ENCODE results near the gene SERTAD3.
A peak's percentile ranks its signal among the peaks of the same experiment; 100 is the strongest.

The SERTAD3 gene

GRCh38 chr19:40472516-40472915, 28.4 kb upstream of the SERTAD3 start:
- DNase-seq (ENCODE audit: low read depth), result no peak
- no peak overlapping the region for H3K4me3 ChIP-seq (ENCODE audit: low read depth, low read length)
- TF ChIP-seq, protein P1, sequence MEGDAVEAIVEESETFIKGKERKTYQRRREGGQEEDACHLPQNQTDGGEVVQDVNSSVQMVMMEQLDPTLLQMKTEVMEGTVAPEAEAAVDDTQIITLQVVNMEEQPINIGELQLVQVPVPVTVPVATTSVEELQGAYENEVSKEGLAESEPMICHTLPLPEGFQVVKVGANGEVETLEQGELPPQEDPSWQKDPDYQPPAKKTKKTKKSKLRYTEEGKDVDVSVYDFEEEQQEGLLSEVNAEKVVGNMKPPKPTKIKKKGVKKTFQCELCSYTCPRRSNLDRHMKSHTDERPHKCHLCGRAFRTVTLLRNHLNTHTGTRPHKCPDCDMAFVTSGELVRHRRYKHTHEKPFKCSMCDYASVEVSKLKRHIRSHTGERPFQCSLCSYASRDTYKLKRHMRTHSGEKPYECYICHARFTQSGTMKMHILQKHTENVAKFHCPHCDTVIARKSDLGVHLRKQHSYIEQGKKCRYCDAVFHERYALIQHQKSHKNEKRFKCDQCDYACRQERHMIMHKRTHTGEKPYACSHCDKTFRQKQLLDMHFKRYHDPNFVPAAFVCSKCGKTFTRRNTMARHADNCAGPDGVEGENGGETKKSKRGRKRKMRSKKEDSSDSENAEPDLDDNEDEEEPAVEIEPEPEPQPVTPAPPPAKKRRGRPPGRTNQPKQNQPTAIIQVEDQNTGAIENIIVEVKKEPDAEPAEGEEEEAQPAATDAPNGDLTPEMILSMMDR (IDR thresholded peaks at IDR 0.05; ENCODE audit: low read depth, low read length, missing control alignments), result no peak

DNA sequence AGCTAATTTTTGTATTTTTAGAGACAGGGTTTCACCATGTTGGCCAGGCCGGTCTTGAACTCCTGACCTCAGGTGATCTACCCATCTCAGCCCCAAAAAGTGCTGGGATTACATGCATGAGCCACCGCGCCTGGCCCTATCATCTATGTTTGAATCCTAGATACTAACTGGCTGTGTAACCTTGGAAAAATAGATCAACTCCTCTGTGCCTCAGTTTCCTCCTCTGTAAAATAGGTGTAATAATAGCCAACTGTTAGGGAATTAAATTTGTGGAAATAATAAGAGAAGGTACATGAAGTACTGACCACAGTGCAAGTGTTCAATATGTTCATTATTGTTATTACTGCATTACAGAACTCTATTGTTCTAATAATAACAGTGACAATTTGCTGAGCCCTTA, 27.0 kb upstream of the SERTAD3 start:
- H3K4me3 ChIP-seq (ENCODE audit: low read depth, low read length), result no peak overlapping the region
- TF ChIP-seq, protein P1 (IDR thresholded peaks at IDR 0.05; ENCODE audit: low read depth, low read length, missing control alignments), result no peak
- no peak for DNase-seq (ENCODE audit: low read depth)

DNA sequence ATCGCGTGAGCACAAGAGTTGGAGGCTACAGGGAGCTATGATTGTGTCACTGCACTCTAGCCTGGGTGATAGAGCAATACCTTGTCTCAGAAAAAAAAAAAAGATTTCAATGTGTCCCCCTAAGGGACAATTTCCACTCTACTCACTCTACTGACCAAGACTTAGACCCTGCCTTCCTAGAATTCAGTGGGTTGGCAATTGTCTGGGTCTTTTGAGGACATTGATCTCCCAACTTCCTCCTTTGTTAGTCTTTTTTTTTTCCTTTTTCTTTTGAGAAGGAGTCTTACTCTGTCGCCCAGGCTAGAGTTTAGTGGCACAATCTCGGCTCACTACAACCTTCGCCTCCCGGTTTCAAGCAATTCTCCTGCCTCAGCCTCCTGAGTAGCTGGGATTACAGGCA, 24.9 kb upstream of the SERTAD3 start:
- DNase-seq (ENCODE audit: low read depth), result no peak
- H3K4me3 ChIP-seq (ENCODE audit: low read depth, low read length), result no peak overlapping the region
- TF ChIP-seq, protein P1 (IDR thresholded peaks at IDR 0.05; ENCODE audit: low read depth, low read length, missing control alignments), result no peak

DNA sequence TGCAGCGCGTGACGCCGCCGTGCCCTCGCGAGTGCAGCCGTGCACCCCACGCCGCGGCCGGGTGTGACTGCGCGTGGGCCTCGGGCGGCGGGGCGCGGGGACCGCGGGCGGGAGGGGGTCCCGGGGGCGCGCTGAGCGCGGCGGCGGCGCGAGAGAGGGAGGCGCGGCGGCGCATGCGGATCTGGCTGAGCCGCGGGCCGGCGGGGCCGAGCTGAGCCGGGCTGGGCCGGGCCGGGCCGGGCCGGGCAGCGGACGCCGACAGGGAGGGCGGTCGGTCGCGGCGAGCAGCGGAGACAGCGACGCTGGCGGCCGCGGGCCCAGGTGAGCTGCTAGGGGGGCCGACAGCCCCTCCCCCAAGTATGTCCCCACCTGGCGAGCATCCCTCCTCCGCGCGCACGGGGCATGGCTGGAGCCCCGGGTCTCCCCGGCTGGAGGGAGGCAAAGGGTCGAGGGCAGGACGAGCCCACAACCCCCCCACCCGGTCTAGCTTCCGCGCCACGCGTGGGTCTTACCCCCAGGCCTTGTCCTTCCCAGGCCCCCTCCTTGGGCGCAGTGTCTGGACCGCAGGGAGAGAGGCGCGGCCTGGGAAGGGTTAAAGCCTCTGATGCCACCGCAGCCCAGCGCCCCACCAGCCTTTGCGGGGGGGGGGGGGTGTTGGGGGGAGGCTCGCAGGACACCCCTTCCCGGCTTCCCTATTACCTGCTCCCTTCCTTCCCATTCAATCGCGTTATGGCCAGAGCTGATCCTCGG, 23.0 kb upstream of the SERTAD3 start, which contains the start of gene SPTBN4:
Gene SPTBN4, plus strand, starts transcription at position 17 of the 750 bp plus-strand sequence. CDS start 5,621 bp downstream, outside the sequence.
- peak within 1 kb of the TSS; percentile 47 for H3K4me3 ChIP-seq (ENCODE audit: low read depth, low read length)
- TF ChIP-seq, protein P1 (IDR thresholded peaks at IDR 0.05; ENCODE audit: low read depth, low read length, missing control alignments), result no peak
- DNase-seq (ENCODE audit: low read depth), result no peak

DNA sequence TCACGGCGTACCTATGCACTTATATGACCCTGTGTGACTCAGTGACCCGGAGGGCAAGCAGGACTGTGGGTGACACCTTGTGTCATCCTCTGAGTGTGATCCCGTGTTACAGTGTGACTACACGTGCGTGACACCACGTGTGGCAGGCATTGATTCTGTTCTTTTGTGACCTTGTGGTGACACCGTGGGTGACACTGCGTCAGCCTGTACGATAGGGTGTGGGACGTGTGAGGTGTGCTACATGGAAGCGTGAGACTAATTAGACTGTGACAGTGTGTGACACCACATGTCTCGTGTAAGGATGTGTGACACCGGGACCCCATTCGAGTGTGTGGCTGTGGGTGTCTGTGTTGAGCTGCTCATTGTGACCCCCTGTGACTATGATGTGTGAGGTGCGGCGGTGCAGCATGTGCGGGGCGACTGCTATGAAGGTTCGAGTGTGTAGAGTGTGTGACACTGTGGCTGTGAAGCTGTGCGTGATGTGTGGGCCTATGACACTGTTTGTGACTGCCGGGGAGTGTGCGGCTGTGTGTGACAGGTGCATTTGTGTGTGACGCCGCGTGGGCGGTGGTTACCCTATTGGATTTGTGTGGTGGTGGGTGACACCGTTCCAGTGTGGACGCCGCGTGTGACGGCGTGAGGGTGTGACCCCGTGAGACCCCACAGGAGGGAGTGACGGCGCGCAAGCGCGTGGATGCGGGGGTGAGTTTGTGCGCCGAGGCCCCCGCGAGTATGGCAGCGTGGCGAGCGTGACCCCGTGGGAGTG, 22.3 kb upstream of the SERTAD3 start:
- peak overlapping the region; percentile 47 for H3K4me3 ChIP-seq (ENCODE audit: low read depth, low read length)
- no peak for DNase-seq (ENCODE audit: low read depth)
- TF ChIP-seq, protein P1 (IDR thresholded peaks at IDR 0.05; ENCODE audit: low read depth, low read length, missing control alignments), result no peak

GRCh38 chr19:40465557-40466218, 21.6 kb upstream of the SERTAD3 start, which contains the start of gene BLVRB:
Gene BLVRB (minus strand): TSS chr19:40465745. CDS start chr19:40465688, 57 bp downstream.
- TF ChIP-seq, protein P1 (IDR thresholded peaks at IDR 0.05; ENCODE audit: low read depth, low read length, missing control alignments), result no peak

More at GRCh38 chr19:40465557-40466218, 21.6 kb upstream of the SERTAD3 start, which contains the start of gene BLVRB:
- H3K4me3 ChIP-seq (ENCODE audit: low read depth, low read length), result peak within 1 kb of the TSS; percentile 63
- peak; percentile 97 for DNase-seq (ENCODE audit: low read depth)
